GM19240 (cell line): ENCODE data around the gene PUDP.

Experiments
- DNase-seq: peaks from one replicate; pipeline ENCODE4 v3.0.0; 2011; ENCODE audit warnings: low spot score; ENCODE audit not compliant: insufficient read length

PUDP gene

GRCh38 chrX:7074148-7074907, 73.6 kb downstream of the PUDP start:
- DNase-seq: no peak

- DNase-seq: no peak
Measured at GRCh38 chrX:7073336-7073735, 74.6 kb downstream of the PUDP start.

- DNase-seq: no peak
Measured at GRCh38 chrX:7072856-7073255, 75.1 kb downstream of the PUDP start.

- DNase-seq: no peak
Measured at GRCh38 chrX:7071390-7071789, 76.6 kb downstream of the PUDP start.

- no peak for DNase-seq
Measured at GRCh38 chrX:7069556-7069955, 78.4 kb downstream of the PUDP start.

GRCh38 chrX:7068939-7069367, 79.0 kb downstream of the PUDP start:
- DNase-seq: no peak

- no peak for DNase-seq
Measured at GRCh38 chrX:7067256-7067655, 80.7 kb downstream of the PUDP start.

- DNase-seq: no peak
Measured at GRCh38 chrX:7065473-7065872, 82.5 kb downstream of the PUDP start.

GRCh38 chrX:7062903-7063302, 85.0 kb downstream of the PUDP start:
- no peak for DNase-seq

GRCh38 chrX:7062276-7062675, 85.7 kb downstream of the PUDP start:
- no peak for DNase-seq

- no peak for DNase-seq
Measured at GRCh38 chrX:7061429-7061828, 86.5 kb downstream of the PUDP start.

GRCh38 chrX:7060444-7060843, 87.5 kb downstream of the PUDP start:
- DNase-seq: no peak

- no peak for DNase-seq
Measured at GRCh38 chrX:7059859-7060258, 88.1 kb downstream of the PUDP start.

GRCh38 chrX:7059214-7059838, 88.6 kb downstream of the PUDP start:
- peak; percentile 54 for DNase-seq

GRCh38 chrX:7055386-7056137, 92.4 kb downstream of the PUDP start:
- no peak for DNase-seq

GRCh38 chrX:7054219-7055216, 93.4 kb downstream of the PUDP start:
- no peak for DNase-seq

GRCh38 chrX:7052541-7052940, 95.4 kb downstream of the PUDP start:
- DNase-seq: no peak

GRCh38 chrX:7050271-7050670, 97.7 kb downstream of the PUDP start:
- DNase-seq: no peak

GRCh38 chrX:7047951-7048350, 100.0 kb downstream of the PUDP start:
- DNase-seq: no peak

- no peak for DNase-seq
Measured at GRCh38 chrX:7045238-7045955, 102.6 kb downstream of the PUDP start.
